Measurements from ENCODE around the gene SMG1. TPM values are rescaled to one million over a fixed set of nuclear protein-coding genes. Genes with fewer than 3 reads are reported as not detected.
"Not testable (repeated sequence)": the region's sequence is repeated elsewhere in the genome, so short reads cannot be mapped to it uniquely, and the experiment has no call there.

The SMG1 gene
- 24.8 and 30.7 TPM in 2 replicates for total RNA-seq
- 10.5 TPM for polyA plus RNA-seq (2012)

DNA sequence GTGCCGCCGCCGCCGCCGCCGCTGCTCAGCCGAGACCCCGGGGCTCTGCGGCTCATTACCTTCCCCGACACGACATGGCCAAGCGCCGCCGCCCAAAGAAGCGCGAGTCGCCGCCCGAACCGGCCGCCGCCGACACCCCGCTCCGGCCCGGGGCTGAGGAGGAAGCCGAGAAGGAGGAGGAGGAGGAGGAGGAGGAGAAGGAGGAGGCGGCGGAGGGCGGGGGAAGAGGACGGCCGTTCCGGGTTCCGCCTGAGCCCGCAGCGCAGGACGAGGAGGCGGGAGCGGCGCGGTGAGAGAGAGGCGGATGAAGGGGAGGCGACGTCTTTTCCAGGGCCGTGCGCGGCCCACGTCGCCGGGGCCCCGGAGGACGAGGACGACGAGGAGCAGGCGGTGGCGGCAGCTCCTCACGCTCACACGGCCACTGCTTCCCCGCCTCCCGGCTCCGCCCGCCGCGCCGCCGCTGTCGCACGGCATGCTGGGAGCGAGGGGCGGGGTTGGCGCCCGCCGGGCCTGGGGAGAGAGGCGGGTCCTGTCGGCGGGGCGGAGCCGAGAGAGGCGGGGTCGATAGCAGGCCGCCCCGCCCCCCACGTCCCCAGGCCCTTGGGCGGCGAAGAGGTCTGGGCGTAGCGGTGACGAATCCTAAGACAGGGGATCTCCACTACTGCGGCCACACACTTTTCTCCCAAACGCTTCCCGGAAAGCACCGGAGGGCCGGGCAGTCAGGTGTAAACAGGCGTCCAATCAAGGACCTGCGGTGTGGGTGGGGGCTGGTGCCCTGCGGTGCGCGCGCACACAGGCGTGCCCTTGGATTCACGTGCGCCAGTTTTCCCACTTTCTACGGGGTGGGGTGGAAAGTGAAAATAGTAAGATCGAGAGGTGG is at the start of gene SMG1:
Gene SMG1 (minus strand): TSS at position 423 of the 880 bp plus-strand sequence. CDS start 367 bp downstream, at position 56.
- peak; percentile 93 for DNase-seq (ENCODE audit: low read depth)

DNA sequence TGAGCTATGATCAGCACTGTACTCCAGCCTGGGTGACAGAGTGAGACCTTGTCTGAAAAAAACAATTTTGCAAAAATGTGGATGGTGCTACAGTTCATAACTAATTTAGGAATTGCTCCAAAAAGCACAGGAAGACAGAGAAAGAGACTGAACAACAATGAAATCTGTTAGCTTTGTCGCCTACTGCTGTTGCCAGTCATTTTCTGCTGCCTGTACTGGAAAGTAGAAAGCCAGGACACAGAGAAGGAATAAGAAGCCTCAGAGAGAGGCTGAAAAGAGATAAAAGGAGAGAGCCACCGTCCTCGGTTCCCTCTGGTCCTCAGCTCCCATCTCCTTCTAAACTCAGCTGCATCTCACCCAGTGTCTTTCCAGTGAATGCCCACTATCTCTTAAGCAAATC is 48.9 kb upstream of the SMG1 start:
- no peak for DNase-seq (ENCODE audit: low read depth)

DNA sequence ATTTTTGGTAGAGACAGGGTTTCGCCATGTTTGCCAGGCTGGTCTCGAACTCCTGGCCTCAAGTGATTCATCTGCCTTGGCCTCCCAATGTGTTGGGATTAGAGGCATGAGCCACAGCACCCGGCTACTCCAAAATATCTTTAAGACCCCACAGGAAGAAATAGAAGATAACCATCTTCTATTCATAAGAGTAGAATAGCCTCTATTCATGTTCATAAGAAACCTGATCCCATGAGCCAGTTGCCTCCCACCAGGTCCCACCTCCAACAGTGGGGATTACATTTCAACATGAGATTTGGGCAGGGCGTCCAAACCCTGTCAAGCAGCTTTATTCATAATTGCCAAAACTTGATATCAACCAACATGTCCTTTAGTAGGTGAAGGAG is 43.6 kb upstream of the SMG1 start:
- DNase-seq (ENCODE audit: low read depth), result no peak

DNA sequence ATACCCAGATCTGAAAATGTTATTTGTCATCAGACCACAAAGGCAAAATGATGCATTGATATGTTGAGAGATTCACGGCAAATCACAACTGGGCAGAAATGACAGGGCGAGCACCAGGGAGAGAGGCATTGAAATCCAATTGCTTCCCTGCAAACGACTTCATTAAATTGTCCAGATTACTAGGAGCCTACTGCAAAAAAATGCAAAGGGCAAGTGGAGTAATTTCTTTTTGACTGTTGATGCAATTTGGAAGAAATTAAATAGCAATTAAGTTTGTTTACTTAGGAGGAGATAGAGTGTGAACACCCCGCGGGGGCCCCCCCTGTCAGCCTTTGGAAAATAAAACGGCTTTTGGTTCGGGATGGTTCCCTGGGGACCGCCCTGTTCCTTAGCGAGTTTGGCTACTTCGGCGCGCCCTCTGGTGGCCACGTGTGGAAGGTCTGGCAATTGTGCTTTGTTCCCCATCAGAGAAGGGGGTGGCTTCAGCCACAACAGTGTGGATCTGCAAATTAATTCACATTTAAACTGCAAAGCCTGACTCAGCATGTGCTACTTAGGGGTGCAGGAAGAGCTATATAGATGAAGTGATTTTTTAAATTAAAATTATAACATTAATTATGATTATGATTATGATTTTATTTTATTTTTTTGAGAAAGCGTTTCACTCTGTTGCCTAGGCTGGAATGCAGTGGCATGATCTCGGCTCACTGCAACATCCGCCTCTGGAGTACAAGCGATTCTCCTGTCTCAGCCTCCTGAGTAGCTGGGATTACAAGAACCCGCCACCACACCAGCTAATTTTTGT is 43.0 kb upstream of the SMG1 start:
- peak; percentile 86 for DNase-seq (ENCODE audit: low read depth)

DNA sequence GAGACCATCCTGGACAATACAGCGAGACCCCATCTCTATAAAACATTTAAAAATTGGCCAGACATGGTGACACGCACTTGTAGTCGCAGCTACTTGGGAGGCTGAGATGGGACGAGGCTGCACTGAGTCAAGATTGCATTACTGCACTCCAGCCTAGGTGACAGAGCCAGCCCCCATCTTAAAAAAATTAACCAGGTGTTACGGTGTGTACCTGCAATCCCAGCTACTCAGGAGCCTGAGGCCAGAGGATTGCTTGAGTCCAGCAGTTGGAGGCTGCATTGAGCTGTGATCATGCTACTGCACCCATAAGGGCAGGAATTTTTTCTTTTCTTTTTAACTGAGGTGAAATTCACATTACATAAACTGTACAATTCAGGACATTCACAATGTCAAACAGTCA is 40.6 kb upstream of the SMG1 start:
- DNase-seq (ENCODE audit: low read depth), result no peak

DNA sequence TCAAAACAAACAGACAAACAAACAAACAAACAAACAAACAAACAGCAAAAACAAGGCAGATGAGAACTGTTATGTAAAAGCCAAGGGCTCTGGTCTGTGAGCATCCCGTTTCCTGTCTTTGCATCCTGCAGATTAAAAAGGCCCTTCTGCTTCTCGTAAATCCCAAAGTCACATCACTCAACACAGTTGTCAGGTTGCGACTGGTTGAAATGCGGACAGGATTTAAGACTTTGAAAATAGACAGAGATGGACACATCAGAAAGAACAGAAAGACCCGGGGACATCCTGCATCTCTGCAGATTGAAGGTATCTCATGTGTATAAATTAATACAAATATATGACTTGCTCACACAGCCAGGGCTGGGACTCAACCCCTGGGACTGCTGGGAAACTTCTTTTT is 39.3 kb upstream of the SMG1 start:
- DNase-seq (ENCODE audit: low read depth), result no peak

DNA sequence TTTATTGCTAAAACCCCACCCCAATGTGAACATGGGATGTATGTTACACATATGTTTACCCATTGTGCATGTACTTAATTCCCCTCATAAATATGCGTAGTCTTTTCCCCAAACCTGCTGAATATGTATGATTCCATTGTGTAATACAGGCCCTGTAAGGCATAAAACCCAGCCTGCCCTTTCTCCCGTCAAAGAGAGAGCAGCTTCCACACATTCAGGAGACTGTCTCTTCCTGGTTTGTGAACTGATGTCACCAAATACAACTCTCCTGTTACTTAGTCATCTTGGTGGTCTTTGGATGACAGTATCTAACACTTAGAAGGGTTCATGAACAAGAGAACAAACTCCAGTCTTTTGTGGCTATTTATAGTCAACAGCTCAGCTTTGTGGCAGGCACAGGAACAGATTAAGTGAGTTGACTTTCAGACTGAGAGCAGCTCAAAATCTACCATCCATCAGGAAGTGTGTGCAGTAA is 32.9 kb upstream of the SMG1 start:
- DNase-seq (ENCODE audit: low read depth), result peak; percentile 78

DNA sequence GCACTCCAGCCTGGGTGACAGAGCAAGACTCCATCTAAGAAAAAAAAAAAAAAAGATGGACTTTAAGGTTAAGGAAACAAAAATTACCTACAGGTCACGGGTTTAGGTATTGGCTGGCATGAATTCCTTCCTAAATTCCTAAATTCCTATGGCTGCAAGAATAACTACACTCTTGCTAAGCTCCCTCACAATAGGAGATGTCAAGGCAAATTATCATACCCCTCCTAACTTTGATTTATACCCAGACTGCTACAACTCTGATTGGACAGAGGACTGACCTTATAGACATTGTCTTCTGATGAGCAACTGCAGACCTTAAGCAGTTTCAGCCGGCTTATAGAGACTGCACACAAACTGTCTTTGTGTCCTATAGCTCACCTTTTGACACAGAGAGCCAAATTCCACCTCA is 32.4 kb upstream of the SMG1 start:
- DNase-seq (ENCODE audit: low read depth), result no peak

DNA sequence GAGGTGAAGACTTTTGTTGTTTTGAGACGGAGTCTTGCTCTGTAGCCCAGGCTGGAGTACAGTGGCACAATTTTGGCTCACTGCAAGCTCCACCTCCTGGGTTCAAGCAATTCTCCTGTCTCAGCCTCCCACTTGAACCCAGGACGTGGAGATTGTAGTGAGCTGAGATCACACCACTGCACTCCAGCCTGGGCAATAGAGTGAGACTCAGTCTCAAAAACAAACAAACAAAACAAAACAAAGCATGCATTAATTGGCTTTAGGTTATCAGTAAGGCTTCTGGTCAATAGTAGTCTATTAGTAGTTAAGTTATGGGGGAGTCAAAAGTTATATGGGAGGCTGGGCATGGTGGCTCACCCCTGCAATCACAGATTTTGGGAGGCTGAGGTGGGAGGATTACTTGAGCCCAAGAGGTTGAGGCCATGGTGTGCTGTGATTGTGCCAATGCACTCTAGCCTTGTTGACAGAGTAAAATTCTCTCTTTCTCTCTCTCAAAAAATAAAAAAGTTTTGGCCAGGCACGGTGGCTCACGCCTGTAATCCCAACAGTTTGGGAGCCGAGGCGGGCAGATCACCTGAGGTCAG is 30.5 kb upstream of the SMG1 start:
- not testable (repeated sequence) for DNase-seq (ENCODE audit: low read depth)

DNA sequence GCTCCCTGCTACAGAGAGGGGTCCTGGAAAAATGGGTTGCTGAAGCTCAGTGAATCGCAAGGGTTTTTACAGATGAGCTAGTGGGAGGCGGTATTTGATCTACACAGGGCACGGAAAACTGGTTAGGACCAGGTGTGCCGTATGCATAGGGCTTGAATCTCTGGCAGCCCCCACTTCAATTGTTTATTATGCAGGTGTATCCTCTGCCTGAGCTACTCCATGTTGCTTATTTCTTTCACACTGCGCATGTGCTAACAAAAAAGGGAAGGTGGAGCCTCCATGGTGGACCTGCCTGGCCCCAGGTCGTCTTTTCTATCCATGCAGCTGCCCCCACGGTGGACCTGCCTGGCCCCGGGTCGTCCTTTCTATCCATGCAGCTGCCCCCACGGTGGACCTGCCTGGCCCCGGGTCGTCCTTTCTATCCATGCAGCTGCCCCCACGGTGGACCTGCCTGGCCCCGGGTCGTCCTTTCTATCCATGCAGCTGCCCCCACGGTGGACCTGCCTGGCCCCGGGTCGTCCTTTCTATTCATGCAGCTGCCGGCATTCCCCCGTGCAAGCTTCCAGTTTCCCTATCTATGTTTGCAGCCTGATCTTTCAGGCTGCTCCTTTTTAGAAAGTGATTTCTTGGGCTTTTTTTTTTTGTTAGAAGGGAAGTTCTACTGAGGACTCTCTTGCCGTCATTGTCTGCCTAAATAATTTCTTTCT is 29.8 kb upstream of the SMG1 start:
- not testable (repeated sequence) for DNase-seq (ENCODE audit: low read depth)

DNA sequence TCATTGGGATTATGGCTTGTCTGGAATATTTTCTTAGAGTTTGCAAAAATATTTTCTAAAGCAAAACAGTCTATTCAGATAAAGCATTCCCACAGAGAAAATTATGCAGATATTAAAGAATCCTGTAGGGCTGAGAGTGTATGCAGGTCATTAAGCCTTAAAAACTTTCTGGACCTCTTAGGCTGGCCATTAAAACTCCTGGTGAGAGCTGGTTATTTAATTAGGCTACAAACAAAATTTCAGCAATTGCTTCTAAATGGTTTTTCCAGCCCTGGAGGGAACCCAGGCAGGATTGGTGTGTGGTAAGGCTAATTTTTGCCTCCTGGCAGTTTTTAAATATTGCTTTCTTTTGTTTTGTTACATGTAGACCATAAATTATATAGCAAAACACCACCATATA is 27.3 kb upstream of the SMG1 start:
- DNase-seq (ENCODE audit: low read depth), result no peak

DNA sequence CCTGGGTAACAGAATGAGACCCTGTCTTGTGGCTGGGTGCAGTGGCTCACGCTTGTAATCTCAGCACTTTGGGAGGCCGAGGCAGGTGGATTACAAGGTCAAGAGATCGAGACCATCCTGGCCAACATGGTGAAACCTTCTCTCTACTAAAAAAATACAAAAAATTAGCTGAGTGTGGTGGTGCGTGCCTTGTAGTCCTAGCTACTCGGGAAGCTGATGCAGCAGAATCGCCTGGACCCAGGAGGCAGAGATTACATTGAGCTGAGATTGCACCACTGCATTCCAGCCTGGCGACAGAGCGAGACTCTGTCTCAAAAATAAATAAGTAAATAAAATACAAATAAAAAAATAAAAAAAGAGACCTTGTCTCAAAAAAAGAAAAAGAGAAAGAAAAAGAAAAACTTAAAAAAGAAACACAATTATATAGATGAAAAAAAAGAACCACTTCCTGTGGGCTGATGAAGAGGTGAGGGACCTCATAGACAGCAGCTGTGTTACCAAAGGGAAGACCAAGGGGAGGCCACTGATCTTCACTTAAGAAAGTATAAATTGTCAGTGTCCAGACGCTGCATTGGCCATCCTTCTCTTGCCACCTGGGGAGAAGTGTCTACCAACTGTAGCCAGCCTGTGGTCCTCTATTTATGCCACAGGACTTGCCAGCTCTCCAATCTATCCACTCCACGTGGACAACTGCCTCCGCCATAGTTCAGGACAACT is 24.4 kb upstream of the SMG1 start:
- no peak for DNase-seq (ENCODE audit: low read depth)

DNA sequence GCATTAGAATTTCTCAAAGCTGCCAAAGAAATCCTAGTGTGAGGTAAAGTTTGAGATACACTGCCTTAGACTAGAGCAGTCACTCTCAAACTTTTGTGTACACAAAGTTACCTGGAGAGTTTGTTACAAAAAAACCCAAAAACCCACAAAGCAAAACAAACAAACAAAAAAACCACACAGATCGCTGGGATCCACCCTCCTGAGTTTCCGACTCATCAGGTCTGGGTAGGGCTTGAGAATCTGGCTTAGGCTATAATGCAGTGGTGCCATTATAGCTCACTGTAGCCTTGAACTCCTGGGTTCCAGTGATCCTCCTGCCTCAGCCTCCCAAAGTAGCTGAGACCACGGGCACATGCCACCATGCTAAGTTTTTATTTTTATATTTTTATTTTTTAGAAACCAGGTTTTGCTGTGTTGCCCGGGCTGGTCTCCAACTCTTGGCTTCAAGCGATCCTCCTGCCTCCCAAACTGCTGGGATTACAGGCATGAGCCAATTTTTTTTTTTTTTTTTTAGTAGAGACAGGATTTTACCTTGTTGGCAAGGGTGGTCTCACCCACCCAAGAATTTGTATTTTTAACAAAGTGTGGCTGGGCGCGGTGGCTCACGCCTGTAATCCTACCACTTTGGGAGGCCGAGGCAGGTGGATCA is 22.3 kb upstream of the SMG1 start:
- no peak for DNase-seq (ENCODE audit: low read depth)

DNA sequence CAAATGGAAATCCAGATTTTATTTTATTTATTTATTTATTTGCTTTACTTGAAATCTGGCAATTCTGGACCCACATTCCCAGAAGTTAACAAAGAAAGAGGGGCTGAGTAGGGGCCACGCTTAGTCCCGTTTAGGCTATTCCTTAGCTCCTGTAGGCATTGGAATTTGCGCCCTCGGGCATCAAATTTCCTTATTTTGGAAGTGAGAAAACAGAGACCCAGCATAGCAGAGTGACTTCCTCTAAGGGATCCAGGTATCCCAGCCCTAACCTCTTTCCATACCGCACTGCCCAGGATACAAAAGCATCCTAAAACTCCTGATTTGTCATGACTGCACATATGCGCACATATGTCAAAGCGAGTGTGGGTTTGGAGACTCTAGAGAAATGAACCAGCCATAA is 19.0 kb upstream of the SMG1 start:
- no peak for DNase-seq (ENCODE audit: low read depth)

DNA sequence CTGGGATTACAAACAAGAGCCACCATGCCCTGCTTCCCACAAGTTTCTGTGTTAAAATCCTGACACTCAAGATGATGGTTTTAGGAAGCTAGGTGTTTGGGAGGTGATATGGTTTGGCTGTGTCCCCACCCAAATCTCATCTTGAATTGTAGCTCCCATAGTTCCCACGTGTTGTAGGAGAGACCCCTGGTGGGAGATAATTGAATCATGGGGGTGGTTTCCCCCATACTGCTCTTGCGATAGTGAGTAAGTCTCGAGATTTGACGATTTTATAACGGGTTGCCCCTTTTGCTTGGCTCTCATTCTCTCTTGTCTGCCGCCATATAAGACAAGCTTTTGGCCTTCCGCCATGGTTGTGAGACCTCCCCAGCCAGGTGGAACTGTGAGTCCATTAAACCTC is 17.2 kb upstream of the SMG1 start:
- DNase-seq (ENCODE audit: low read depth), result no peak

DNA sequence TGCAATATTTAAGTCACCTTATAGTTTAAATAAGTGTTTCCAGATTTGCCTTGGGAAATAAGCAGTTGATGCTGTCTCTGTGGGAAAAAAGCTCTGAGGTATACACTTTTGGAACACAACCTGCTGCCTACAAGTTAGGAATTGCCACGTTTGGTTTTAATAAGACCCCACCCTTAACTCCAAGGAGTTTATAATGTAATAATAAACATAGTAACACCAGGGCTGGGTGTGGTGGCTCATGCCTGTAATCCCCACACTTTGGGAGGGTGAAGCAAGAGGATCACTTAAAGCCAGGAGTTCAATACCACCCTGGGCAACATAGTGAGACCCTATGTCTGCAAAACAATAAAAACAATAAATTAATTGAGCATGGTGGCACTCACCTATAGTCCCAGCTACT is 15.9 kb upstream of the SMG1 start:
- no peak for DNase-seq (ENCODE audit: low read depth)

DNA sequence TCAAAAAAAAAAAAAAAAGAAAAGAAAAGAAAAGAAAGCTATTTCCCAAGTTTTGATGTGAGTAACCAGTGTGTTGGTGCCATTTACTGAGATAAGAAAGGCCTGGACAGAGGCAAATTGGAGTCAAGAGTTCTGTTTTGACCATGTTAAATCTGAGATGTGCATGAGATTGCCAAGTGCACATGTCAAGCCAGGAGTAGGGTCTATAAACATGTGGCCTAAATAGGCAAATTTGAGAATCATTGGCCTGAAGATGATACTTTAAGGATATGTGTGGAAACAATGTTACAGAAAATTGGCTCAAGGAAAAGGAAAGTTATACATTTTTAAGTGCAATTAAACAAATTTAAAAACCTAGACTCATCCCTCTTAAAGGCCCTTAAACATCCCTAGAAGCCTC is 15.3 kb upstream of the SMG1 start:
- DNase-seq (ENCODE audit: low read depth), result no peak

DNA sequence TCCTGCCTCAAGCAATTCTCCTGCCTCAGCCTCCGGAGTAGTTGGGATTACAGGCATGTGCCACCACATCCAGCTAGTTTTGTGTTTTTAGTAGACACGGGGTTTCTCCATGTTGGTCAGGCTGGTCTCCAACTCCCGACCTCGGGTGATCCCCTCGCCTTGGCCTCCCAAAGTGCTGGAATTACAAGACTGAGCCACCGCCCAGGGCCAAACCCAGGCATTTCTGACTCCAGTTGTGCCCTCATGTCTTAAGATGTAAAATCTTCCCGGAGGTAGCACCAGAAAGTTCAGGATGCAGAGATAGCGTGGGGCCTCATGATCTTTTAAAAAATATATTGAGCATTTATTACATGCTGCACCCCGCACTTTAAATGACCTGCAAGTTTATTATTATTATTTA is 12.8 kb upstream of the SMG1 start:
- no peak for DNase-seq (ENCODE audit: low read depth)

DNA sequence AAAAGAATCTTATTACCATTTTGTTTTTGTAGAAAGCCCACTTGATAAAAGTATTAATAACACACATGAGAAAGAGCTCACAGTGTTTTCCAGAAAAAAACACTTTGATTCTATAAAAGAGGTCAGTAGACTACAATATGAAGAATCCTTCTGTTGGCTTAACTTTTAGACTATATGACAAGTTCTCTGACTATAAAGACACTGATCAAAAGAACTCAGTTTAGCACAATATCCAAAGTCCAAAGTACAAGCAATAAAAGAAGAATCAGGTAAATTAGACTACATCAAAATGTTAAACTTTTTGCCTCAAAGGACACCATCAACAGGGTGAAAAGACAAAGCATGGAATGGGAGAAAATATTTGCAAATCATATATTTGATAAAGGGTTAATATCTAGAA is 11.2 kb upstream of the SMG1 start:
- no peak for DNase-seq (ENCODE audit: low read depth)

DNA sequence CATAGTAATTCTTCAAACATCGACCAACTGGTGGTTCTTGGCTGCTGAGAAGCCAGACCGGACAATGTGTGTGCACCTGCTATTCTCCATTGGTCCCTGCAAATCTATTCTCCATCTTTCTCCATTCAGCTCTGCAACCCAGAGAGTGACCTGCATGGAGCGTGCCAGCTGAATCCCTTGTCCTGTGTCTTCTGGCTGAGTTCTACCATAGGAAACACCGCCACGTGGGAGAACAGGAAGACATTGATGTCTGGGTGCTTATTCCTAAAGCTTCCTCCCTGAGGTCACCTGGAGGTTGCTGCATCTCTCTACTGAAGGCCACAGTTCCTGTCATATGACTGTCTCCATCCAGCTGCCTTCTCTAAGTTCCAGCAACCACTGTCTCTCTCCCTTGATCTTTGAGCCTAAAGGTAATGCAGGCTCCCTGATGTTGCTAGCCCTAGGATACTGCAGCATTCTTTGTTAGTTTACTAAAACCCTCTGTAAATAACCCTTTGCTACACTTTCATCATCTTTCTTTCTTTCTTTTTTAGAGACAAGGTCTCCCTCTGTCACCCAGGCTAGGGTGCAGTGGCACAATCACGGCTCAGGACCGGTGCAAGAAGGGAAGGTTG is 10.6 kb upstream of the SMG1 start:
- DNase-seq (ENCODE audit: low read depth), result no peak
